ENCODE results near the gene THPO.

- TF ChIP-seq, protein P1, sequence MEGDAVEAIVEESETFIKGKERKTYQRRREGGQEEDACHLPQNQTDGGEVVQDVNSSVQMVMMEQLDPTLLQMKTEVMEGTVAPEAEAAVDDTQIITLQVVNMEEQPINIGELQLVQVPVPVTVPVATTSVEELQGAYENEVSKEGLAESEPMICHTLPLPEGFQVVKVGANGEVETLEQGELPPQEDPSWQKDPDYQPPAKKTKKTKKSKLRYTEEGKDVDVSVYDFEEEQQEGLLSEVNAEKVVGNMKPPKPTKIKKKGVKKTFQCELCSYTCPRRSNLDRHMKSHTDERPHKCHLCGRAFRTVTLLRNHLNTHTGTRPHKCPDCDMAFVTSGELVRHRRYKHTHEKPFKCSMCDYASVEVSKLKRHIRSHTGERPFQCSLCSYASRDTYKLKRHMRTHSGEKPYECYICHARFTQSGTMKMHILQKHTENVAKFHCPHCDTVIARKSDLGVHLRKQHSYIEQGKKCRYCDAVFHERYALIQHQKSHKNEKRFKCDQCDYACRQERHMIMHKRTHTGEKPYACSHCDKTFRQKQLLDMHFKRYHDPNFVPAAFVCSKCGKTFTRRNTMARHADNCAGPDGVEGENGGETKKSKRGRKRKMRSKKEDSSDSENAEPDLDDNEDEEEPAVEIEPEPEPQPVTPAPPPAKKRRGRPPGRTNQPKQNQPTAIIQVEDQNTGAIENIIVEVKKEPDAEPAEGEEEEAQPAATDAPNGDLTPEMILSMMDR (IDR thresholded peaks at IDR 0.05 in 2 of 3, conservative IDR thresholded peaks at IDR 0.05 in 1 of 3; ENCODE audit: control insufficient read depth in 2 of 3, extremely low read depth in 1 of 3, insufficient read depth in 1 of 3, low read depth in 3 of 3, low read length in 3 of 3), result no peak
- no peak for TF ChIP-seq EP300 (IDR thresholded peaks at IDR 0.05; ENCODE audit: borderline replicate concordance in 1 of 2, control insufficient read depth in 1 of 2, low read depth in 2 of 2, low read length in 2 of 2)
- TF ChIP-seq SMC3 (IDR thresholded peaks at IDR 0.05; ENCODE audit: borderline replicate concordance, low read length), result no peak
- TF ChIP-seq NR2C1 (IDR thresholded peaks at IDR 0.05), result no peak
- no peak for TF ChIP-seq KDM1A (IDR thresholded peaks at IDR 0.05; ENCODE audit: borderline replicate concordance)
- TF ChIP-seq CEBPB (IDR thresholded peaks at IDR 0.05; ENCODE audit: borderline replicate concordance in 1 of 2, low read depth in 2 of 2, low read length in 2 of 2), result no peak
- TF ChIP-seq POLR2A (IDR thresholded peaks at IDR 0.05; ENCODE audit: low read depth, low read length), result no peak
- no peak for TF ChIP-seq MLLT1 (IDR thresholded peaks at IDR 0.05)
Measured at GRCh38 chr3:184338511-184338945, 39.5 kb downstream of the THPO start.
